ENCODE results near the gene EGFL7. TPM values are rescaled to one million over a fixed set of nuclear protein-coding genes. Genes with fewer than 3 reads are reported as not detected.
A peak's percentile ranks its signal among the peaks of the same experiment; 100 is the strongest.

Gene EGFL7
- total and polyA plus RNA-seq, 12 donors: 1.9 to 452 (median 79.5) TPM

DNA sequence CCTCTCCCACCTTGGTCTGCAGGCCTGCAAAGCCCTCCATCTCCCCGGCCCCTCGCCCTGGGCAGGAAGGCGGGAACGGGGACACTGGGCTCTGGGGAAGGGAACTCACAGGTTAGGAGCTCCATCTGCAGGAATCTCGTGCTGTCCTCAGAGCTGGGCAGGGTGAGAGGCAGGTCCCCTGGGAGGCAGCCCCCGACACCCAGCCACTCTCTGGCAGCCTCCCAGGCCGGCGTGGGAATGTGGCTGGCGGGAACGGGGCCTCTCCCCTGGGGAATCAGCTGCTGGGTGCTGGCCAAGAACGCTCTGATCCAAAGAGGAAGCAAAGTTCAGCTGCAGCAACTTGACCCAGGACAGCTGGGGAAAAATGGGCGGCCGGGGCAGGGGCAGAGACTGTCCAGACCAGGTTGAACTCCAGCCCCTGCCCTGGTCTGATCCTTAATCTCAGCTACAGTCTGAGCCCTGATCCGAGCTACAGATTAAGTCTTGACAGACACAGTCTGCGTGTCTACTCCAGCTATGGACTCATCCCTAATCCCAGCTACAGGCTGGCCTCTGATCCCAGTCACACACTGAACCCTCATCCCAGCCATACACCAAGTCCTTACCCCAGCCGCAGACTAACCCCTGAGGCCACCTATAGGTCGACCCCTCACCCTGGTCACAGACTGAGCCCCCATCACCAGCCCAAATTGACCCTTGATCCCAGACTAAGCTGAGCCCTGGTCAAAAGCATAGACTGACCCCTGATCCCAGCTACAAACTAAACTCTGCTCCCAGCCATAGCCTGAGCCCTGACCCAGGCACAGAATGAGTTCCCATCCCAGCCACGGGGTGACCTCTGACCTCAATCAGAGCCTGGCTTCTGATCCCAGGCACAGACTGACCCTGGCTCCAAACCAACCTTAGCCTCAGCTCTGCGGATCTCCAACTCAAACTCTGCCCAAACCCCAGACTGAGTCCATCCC is 37.3 kb upstream of the EGFL7 start:
- no peak overlapping the region for H3K4me3 ChIP-seq
- H3K27ac ChIP-seq: no peak overlapping the region
- peak; percentile 62 to 86 (median 75) for DNase-seq
- no peak for TF ChIP-seq POLR2A (IDR thresholded peaks at IDR 0.05)
- TF ChIP-seq, protein P1, sequence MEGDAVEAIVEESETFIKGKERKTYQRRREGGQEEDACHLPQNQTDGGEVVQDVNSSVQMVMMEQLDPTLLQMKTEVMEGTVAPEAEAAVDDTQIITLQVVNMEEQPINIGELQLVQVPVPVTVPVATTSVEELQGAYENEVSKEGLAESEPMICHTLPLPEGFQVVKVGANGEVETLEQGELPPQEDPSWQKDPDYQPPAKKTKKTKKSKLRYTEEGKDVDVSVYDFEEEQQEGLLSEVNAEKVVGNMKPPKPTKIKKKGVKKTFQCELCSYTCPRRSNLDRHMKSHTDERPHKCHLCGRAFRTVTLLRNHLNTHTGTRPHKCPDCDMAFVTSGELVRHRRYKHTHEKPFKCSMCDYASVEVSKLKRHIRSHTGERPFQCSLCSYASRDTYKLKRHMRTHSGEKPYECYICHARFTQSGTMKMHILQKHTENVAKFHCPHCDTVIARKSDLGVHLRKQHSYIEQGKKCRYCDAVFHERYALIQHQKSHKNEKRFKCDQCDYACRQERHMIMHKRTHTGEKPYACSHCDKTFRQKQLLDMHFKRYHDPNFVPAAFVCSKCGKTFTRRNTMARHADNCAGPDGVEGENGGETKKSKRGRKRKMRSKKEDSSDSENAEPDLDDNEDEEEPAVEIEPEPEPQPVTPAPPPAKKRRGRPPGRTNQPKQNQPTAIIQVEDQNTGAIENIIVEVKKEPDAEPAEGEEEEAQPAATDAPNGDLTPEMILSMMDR (IDR thresholded peaks at IDR 0.05): peak in 3 of 6 experiments; percentile 37 to 45 (median 44)
- intact Hi-C loops (cut with DNase I): no loop called here
- H3K9me3 ChIP-seq (replicated peaks in 1 of 3): no peaks in the 10 kb centered on the region
- H3K36me3 ChIP-seq (replicated peaks in 1 of 2): no peaks in the 10 kb centered on the region
- H3K27me3 ChIP-seq: no peaks in the 10 kb centered on the region
- 23 to 67% (median 30%) methylated on average over 4 to 19 of the region's 19 CpGs for WGBS, 4 donors
- H3K4me1 ChIP-seq (replicated peaks in 1 of 2): peaks cover 0 to 15% of the 10 kb centered on the region in 2 donors

DNA sequence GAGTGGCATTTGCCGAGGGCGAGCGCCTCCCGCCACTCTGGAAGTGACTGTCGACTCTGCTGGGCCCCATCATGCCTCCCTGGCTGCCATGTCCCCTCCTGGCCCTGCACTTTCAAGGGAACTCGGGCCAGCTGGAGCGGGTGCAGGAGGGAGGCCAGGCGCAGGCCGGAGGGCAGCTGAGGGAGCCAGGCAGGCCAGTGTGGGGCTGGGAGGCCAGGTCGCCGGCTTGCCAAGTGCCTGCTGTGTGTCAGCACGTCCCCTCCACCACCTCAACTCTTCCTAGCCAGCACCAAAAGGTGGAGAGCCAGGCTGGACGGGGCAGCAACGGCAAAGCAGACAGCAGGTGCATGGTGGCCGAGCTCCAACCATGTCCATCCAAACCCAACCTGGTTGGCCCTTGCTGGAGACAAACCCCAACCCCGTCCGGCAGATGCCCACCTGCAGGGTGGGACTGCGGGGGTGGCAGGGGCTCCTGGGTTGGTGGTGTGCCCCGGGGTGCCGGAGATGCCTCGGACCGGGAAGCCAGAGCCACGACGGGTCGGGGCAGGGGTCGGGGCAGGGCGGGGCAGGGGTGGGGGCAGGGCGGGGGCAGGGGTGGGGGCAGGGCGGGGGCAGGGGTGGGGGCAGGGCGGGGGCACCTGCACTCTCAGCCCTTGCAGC is 36.5 kb upstream of the EGFL7 start:
- TF ChIP-seq, protein P1 (IDR thresholded peaks at IDR 0.05): no peak
- no peak for TF ChIP-seq POLR2A (IDR thresholded peaks at IDR 0.05)
- Histone ChIP-seq H3K9me3 (replicated peaks in 1 of 3) (no peaks in the 10 kb centered on the region), H3K4me1 (replicated peaks in 1 of 2) (peaks cover 0 to 15% of the 10 kb centered on the region in 2 donors), H3K36me3 (replicated peaks in 1 of 2) (no peaks in the 10 kb centered on the region), H3K27ac (no peak overlapping the region), H3K27me3 (no peaks in the 10 kb centered on the region), H3K4me3 (no peak overlapping the region)
- WGBS, 4 donors: 20 to 81% (median 74%) methylated on average over 1 to 29 of the region's 30 CpGs
- intact Hi-C loops (cut with DNase I): no loop called here
- no peak for DNase-seq

DNA sequence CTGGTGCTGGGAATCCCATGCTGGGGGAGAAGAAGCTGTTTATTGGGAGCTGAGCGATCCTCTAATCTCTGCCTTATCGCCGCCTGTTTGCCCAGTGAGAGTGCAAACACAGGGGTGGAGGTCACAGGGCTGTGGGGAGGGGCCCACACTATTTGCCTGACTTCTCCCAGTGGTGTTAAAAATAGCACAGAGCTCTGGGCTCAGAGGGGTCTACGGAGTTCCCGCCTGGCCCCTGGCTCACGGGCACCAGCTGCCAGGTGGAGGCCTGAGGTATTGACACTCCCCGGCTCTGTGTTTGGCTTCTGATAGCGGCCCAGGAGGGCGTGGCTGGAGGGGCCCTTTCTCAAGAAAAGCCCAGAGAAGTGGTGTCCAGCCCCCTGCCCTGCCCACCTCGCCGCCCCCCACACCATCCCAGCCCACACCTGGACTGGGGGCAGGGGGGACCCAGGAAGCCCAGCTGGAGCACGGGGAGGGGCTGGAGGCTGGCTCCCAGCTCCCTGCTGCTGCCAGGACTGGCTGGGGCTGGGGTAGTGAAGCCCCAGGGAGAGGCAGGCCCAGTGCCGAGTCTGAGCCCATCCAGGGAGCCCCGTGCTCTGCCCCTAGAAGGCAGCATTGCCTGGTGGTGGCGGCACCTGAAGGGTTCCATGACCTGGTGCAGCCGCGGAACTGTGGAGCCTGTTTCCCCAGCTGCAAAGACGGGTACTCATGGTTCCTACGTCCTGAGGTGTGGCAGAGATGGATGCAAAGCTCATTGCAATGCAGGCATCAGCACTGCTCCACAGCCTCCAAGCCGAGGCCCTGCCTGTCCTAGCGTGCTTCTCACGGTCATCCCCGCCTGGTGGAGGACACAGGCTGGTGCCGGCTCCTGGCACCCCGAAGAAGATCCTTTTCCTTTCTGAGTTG is 35.7 kb upstream of the EGFL7 start:
- Histone ChIP-seq H3K9me3 (replicated peaks in 1 of 3) (no peaks in the 10 kb centered on the region), H3K27ac (no peak overlapping the region), H3K27me3 (no peaks in the 10 kb centered on the region), H3K4me3 (no peak overlapping the region), H3K4me1 (replicated peaks in 1 of 2) (peaks cover 0 to 15% of the 10 kb centered on the region in 2 donors), H3K36me3 (replicated peaks in 1 of 2) (no peaks in the 10 kb centered on the region)
- no peak for DNase-seq
- intact Hi-C loops (cut with DNase I): no loop called here
- no peak for TF ChIP-seq POLR2A (IDR thresholded peaks at IDR 0.05)
- 66 to 81% (median 77%) methylated on average over 10 to 25 of the region's 25 CpGs for WGBS, 4 donors

DNA sequence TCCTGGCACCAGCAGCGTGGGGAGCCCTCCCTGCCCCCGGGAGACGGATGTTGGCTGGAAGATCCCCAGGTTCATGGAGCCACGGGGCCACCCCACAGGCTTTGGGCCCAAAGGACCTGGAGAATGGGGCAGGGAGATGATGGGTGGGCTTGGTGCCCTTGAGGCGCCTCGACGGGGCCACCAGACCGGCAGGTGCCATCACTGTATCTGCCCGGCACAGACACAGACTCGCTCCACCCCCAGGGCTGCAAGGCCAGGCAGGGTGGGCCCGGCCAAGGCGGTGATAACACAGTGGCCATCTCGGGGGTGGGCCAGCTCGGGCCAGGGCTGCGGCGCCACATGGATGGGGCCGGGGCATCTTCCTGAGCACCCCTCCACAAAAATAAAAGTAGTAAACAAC is 35.0 kb upstream of the EGFL7 start:
- H3K27me3 ChIP-seq: no peaks in the 10 kb centered on the region
- no peaks in the 10 kb centered on the region for H3K36me3 ChIP-seq (replicated peaks in 1 of 2)
- H3K4me3 ChIP-seq: no peak overlapping the region
- no peak overlapping the region for H3K27ac ChIP-seq
- TF ChIP-seq, protein P1 (IDR thresholded peaks at IDR 0.05): no peak
- TF ChIP-seq POLR2A (IDR thresholded peaks at IDR 0.05): no peak
- no peaks in the 10 kb centered on the region for H3K9me3 ChIP-seq (replicated peaks in 1 of 3)
- 82 to 89% (median 86%) methylated on average over 9 to 17 of the region's 17 CpGs for WGBS, 4 donors
- DNase-seq: no peak
- intact Hi-C loops (cut with DNase I): no loop called here
- peaks cover 0 to 15% of the 10 kb centered on the region in 2 donors for H3K4me1 ChIP-seq (replicated peaks in 1 of 2)

Measured in adrenal gland (tissue), 12 donors.